Forelimb muscle (tissue), 1 donor: ENCODE measurements around the gene CHMP6. TPM values are rescaled to one million over a fixed set of nuclear protein-coding genes. Genes with fewer than 3 reads are reported as not detected.

ENCODE experiments used
- DNase-seq: peaks from one replicate; pipeline ENCODE4 v3.0.0-alpha.2; 2013; ENCODE audit warnings: low read depth
- polyA plus RNA-seq: library from polyadenylated mRNA; unstranded; fragments of 120-200 nt; gene quantifications from one replicate; pipeline ENCODE4 v1.2.1, GENCODE V29; 2013; ENCODE audit not compliant: insufficient read length

CHMP6 gene
- polyA plus RNA-seq: 25.2 TPM

DNA sequence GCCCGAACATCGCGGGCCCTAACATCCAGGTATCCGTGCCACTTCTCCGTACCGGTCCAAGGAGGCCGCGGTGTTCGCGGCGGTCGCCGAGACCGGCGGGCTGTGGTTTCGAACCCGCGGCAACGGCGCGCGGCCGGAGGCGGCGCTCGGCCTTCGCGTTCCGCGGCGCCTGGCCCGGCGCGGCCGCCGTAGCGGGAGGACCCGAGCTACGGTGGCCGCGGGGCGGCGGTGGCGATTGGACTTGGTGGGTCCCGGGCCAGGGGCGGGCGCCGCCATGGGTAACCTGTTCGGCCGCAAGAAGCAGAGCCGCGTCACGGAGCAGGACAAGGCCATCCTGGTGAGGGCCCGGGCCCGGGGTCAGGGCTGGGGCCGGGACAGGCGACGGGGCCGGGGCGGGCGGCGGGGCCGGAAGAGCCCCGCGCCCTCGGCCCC lies at the start of gene CHMP6:
Gene CHMP6, plus strand, starts transcription at position 197 of the 432 bp plus-strand sequence. Its CDS starts 78 bp downstream, at position 275.
- DNase-seq: peak; percentile 60

DNA sequence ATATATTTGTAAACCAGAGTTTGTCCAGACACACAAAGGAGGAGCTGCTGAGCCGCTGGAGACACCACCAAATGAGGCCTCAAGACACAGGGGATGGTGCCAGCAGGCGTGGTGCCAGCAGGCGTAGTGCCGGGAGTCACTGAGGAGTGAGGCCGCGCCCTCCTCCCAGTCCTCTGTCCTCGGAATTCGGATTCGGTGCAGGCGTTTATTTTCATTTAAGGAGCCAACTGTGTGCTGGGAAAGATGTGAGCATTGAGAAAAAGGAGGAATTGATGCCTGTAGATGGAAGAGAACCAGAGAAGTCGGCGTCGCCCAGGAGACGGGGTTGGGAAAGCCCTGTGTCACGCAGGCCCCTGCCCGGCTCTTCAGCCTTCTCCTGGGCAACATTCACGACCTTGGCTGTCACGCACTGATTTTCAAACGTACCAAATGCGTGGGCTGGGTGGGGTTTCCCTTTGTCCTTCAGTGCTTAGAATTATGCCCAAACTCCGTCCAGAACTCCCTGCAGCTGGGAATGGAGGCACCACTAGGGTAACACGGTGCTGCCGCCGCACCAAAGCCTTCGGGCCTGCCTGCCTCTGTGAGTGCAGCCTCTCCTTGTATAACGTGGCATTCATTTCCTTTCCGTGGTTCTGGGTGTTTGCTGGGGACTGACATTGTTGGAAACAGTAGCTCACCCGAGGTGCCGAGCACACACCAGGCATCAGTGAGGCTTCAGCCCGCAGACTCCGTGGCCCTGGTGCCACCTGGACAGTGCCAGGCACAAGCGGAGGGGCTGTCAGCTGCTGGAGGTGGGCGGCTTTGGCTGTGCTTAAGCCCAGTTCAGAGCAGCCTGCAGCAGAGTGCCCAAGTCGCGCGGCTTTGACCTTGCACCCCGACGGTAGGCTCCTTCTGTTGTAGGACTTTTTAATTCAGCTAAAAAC lies 49.0 kb upstream of the CHMP6 start:
- DNase-seq: peak; percentile 60

DNA sequence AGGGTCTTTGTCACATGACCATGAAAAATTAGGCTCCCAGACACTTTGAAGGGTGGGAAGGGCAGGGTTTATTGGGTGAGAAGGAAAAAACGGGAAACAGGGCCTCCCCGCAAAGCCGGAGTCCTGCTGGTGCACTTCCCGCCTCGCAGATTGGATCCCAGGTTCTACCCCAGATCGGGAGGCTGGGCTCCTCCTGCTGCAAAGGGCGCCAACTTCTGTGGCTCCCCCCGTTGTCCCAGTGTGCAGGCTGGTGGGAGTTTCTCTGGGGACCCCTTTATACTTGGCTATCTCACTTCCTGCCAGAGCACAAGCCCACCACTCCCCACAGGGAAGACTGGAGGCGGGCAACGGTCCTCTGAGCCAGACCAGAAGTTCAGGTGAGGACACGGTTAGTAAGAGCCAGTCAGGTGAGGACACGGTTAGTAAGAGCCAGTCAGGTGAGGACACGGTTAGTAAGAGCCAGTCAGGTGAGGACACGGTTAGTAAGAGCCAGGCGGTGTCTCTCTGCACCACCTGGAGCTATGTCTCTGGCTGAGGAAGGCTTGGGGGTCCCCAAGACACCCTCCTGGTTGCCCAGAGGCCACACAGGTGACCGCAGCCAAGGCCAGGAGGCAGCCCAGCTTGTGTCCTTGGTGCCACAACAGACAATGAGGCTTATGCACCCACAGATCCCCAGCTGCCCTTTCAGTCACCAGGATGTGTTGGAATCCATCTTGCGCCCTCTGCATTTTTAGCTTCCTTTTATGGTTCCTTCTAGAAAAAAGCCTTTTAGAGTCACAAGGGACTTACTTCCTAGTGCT lies 48.1 kb upstream of the CHMP6 start:
- no peak for DNase-seq

DNA sequence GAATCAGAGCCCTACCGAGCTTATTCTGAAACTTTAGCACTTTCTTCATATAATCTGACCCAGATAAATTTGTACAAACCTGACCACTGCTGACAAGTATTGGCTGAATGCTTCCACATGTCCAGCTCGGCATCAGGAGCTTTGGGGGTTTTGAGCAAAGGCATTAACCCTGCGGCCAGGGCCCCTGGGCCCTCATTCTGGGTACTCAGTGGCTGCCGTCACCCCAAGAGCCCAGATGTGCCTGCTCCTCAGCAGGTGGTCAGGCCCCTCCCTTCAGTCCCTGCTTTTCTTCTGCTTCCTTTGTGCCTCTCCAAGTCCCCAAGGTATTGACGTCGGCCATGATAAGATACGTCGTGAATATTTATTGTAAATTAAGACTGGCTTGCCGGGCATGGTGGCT lies 47.3 kb upstream of the CHMP6 start:
- DNase-seq: no peak

DNA sequence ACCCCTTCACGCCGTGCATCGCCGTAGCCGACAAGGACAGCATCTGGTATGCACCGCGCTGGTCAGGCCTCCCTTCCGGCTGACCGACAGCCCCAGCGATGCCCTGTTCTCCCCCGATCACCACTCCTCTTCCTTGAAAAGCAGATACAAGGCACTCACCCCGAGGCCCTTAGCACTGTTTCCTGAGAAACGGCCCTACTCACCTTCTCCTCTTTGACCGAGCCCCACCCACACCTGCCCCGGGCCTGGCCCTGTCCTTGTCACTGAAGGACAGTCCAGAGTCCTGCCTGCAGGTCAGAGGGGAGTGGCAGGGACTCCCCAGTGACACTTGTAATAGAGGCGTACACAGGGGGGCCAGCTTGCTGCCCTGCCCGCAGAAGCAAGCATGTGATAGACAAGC lies 45.9 kb upstream of the CHMP6 start:
- no peak for DNase-seq

DNA sequence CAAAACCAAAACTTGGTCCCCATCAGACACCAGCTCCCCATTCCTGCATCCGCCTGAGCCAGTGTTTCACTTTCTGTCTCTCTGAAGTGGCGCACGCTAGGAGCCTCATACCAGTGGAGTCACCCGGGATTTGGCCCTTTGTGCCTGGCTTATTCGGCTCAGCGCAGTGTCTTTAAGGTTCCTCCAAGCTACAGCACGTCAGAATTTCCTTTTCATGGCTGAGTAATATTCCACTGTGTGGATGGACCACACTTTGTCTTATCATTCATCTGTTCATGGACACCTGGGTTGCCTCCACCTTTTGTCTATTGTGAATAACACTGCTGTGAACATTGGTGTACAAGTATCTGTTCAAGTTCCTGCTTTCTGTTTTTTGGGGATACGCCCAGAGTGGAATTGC lies 45.2 kb upstream of the CHMP6 start:
- no peak for DNase-seq

DNA sequence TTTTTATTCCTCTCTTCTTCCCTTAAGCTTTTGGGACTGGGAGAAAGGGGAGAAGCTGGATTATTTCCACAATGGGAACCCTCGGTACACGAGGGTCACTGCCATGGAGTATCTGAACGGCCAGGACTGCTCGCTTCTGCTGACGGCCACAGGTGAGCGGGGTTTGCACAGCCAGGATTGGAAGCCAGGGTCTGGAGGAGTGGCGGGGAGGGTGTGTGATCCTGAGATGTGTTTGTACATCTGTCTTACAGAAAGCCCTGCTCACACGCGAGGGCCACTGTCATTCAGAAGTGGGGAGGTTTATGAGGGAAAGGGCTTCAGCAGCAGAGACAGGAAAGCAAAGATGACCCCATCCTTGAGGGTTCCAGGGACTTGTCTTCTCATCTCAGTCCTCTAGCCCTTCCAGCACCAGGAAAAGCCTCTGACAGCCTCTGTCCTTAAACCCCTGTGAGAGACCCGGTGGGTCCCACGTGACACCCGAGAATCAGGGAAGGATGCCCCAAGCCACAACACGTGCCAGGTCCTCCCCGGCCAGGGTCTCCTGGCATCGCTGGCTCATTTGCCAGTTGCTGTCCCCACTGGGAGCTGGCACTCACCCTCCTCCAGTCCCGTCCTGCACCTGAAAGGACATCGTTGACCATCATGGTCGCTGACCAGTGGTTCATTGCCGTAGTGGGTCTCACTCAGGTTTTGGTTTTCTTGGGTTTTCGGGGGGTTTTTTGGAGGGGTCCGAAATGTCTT lies 44.3 kb upstream of the CHMP6 start:
- DNase-seq: no peak

DNA sequence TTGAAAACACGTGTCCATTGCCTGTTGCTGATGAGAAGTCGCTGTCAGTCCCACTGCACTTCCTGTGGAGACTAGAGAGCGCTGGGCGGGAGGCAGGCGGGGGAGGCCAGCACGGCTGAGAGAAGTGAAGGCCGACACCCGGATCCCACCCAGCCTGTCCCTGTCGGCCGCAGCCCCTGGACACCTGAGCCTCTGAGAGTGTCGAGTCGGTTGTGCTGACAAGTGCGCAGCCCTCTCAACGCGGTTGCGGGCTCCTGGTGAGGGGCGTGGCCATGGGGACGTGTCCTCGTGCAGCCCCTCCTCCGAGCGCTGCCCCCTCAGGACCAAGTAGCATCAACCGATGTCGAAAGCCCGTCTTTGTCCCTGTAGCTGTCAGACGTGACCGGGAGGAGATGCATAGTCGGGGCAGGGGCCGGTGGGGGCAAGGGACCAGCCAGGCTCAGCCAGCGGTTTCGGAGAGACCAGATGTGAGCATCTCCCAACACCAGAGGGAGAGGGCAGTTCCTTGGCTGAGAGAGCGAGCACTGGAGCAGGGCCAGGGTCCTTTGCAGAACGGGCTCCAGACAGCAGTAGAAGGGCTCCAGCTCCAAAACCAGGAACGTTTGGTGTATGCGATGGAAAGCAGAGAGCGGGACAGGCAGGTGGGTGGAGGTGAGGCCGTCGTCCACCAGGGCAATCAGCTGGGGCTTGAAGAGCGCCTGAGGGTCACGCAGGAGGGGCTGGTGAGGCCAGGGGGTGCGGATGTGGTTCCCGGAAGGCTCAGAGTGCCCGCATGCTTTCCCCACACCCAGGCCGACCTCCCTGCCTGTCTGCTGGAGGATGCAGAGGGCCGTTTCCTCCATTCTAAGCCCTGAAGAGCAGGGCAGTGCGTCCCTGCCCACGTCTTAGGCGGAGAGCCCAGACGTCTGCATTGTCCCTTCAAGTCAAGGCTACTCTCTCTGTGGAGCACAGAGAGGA lies 43.3 kb upstream of the CHMP6 start:
- DNase-seq: no peak

DNA sequence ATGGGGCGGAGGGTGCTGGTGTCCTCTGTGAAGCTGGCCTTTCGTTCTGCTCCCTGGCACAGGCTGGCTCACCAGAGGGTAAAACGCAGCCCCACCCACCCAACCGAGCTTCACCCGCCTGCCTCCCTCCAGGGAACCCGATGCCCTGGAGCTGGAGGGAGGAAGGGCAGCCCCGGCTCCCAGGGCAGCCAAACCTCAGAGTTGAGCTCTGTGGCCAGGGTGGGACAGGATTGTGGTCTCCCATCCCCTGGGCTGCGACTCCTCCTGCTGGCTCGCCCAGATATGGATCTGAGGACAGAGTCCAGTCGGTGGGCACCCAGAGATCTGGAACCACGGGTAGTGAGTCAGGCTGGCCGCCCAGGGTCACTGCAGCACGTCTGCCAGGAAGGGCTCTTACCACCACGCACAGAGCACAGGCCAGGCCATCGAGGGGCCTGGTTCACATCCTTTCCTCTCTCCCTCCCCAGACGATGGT lies 42.6 kb upstream of the CHMP6 start:
- DNase-seq: no peak

DNA sequence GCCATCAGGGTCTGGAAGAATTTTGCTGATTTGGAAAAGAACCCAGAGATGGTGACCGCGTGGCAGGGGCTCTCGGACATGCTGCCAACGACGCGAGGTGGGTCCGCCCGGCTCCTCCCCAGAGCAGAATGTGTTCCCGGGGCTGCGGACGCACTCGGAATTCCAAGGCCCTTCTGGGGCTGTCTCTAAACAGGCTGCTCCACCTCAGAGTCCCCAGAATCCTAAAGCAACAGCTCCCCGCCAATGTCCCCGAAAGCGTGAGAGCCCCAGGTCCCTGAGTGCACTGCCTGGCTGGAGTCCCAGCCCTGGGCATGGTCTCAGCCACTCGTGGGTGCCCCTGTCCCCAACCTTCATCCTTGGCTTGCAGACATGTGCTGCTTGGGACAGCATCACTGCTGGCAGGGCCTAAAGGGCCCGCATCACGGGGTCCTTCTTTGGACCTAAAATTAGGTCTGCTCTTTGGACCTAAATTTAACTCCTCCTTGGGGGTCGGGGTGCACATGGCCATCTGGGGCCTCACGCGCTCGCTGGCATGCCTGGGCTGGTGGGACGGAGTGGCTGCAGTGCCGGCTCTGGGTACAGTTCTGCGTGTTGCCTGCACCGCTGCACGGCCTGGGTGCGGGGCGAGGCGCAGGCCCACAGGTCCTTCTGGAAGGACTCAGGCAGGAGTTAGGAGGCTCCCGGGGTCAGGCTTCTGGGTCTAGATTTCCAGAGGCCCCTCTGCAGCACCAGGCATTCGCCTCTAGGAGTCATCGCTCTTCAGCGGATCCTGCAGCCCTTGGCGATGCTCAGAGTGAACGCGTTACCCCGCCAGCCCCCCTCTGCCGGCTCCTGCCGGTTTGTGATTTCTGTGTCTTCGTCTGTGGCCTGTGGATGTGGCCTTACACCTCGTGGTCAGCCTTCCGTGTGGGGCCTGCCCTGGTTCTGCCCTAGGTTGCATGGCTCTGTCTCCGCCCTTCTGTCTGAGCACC lies 41.9 kb upstream of the CHMP6 start:
- DNase-seq: no peak

DNA sequence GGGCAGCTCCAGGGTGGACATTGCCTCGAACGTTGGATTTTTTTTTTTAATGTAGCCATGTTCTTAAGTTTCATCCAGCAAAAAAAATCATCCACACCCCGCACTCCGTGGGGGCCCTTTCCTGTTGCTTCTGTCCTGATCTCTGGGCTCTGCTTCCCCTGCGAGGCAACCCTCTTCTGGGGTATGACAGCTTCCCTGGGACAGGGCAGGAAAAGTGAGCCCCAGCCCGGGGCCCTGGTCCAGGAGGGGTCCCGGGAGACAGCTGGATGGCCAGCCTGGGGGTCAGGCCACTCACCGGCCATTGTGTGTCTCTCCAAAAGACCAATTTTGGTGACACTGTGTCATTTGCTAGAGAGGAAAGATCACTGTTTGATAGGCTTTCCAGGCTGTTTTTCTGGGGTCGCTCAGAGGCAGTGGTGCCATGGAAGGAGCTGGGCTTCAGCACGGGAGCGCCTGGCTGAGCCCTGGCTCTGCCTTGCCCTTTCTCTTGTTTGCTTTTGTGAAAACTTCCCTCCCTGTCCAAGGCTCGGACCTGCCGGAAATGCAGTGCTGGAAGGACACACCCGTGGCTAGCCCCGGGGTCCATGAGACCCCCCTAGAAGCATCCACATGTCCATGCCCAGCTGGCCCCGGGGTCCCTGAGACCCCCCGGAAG lies 41.0 kb upstream of the CHMP6 start:
- DNase-seq: no peak

DNA sequence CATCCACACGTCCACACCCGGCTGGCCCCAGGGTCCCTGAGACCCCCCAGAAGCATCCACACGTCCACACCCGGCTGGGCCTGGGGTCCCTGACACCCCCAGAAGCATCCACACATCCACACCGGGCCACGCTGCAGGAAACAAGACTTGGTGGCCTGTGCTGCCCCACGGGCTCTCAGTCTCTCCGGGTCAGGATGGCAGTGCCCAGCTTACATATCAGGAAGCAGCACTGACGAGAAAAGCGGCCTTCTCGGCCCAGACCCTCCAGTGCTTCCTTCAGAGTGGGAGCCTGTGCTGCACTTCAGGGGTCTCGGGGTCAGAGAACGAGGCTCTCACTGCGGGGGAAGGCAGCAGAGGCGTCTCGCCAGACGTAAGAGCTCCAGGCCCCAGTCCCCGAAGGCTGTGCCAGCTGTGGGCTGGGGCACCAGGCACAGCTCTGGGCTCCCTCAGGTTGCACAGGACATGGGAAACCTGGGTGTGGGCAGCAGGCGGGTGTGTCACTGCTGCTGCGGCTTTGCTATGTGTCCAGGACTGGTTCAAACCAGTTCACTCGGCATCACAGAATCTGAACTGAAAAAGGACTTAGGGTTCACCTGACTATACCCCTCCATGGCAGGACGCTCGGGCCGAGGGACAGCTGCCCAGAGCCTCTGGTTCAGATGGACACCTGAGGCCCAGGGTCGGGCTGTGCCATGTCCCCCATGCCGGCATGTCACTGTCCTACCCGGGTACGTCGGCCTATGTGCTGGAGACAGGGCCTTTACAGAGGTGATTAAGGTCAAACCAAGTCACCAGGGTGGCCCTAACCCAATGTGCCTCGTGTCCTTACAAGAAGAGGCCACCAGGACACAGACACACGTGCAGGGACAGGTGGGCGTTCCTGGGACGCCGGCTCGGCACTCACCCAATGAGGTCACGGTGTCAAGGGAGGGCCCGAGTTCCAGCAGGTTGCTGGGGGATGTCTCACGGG lies 40.2 kb upstream of the CHMP6 start:
- DNase-seq: no peak

DNA sequence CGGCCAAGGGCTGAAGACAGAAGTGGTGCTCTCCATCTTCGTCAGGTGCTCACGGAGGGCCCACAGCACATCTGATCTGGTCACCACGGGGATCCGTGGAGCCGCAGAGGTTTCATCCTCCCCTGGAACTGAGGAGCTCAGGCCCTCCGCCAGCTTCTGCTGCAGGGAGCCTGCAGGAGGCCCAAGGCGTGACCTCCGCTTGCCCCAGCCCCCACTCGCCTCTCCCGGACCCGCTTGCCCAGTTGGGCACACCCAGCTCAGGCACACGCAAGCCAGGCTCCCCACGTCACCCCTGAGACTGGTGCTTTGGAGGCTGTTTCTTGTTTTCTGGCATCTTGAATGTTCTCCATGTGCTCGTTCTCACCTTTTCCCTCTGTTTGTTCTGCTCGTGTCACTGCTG lies 39.4 kb upstream of the CHMP6 start:
- no peak for DNase-seq

DNA sequence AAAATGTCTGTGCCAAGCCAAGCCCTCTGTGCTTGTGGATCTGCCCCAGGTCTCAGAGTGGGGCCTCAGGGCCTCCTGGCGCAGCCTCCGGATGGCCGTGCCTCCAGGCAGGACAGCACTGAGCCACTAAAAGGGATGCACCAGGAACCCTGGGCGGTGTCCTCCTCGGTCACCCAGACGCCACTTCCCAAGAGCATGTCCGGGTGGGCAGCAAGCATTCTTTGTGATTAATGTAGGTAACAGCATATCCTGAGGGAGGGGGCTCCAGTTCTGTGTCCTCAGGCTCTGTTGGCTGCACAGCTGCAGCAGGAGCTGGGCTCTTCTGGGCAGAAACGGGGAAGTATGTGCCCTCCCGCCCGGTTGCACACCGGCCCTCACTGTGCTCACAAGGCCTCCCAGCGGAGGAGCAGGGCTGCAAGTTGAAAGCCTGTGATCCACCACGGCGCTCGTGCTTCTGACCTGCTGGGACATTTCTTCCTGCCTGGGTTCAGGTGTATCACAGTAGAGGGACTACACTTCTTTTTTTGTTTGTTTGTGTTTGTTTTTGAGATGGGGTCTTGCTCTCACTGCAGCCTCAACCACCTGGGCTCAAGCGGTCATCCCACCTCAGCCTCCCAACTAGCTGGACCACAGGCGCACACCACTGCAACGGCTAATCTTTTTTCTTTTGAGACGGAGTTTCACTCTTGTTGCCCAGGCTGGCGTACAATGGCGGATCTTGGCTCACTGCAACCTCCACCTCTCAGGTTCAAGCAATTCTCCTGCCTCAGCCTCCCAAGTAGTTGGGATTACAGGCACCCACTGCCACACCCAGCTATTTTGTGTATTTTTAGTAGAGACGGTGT lies 37.9 kb upstream of the CHMP6 start:
- DNase-seq: no peak

DNA sequence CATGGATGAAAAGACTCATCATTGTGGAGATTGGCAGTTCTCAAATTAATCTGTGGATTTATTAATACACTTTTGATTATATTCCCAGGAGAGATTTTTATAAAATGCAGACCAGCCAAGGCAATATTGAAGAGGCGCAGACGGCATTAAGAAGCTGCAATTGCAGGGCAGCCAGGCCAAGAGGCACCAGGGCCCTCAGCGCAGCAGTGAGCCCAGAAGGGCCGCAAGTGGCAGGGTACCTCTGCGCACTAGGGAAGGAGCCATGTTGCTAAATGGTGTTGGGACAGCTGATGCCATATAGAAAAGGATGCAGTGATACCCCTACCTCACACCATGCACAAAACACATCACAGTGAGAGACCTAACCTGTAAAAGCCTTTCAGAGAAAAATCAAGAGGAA lies 36.6 kb upstream of the CHMP6 start:
- DNase-seq: no peak

DNA sequence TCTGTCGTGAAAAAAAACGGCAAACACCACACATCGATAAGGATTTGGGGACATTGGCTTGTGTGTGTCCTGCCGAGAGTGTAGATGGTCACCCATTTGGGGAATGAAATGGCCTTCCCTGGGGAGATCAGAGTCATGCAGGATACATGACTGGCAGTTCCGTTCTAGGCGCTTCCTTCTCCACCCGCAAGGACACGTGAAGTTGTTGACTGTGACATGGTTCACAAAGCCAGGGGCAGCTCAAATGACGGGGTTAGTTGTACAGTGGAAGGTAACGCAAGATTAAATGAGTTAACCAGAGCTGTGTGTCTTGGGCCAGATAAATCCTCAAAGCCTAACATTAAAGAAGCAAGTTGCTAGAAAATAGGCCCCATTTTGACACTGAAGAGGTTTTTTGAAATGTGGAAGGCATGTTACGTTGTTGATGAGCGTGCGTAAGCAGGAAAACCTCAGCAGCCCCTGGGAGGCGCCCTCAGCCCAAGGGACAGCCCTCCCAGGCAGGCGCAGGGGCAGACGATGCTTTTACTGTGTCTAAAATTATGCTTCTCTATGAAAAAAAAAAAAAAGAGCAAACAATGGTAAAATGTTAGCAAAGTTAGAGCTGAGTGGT lies 35.9 kb upstream of the CHMP6 start:
- DNase-seq: no peak
